HG03442 (cell line): ENCODE data around the gene PFKP.
"Not testable (repeated sequence)": the region's sequence is repeated elsewhere in the genome, so short reads cannot be mapped to it uniquely, and the experiment has no call there.

Experiments used
- ATAC-seq: cut with Tn5 transposase; IDR thresholded peaks from one replicate; pipeline ENCODE4 v1.9.1; 2021; ENCODE audit warnings: mild to moderate bottlenecking, moderate library complexity; ENCODE audit not compliant: unreplicated experiment

PFKP gene

DNA sequence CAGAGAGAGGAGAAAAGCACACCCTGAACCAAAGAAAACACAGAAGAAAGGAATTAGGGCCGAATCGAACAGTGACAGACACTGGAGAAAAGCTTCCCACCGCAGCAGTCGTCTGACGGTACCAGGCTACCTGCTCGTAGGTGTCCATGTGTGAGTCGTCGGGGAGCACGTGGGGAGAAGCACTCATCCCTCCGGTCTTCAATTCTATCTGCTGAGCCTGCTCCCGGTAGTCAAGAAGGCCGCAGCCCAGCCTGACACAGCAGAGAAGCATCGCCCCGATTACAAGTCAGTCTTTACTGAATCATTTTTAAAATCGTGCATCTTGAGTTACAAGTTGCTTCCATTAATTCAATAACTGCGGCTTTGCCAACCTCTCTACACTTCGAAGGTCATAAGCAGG lies 80.7 kb downstream of the PFKP start:
- no peak for ATAC-seq

DNA sequence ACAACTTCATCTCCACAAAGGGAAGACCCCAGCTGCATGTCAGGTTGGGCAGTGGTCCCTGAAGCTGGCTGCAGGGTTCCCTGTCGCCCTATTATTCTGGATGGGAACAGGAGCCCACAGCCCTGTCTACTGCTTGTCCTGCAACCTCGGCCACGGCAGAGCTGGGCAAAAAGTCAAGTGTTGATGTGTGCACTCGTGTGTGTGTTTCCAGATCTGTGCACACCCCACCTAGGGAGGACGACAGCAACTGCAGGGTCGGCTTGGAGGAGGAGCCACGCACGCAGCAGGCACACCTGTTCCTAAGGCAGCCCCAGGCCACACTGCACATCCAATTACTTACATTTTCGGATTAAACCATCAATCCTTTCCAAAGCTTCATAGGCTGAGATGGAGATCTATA lies 81.6 kb downstream of the PFKP start:
- ATAC-seq, result no peak

DNA sequence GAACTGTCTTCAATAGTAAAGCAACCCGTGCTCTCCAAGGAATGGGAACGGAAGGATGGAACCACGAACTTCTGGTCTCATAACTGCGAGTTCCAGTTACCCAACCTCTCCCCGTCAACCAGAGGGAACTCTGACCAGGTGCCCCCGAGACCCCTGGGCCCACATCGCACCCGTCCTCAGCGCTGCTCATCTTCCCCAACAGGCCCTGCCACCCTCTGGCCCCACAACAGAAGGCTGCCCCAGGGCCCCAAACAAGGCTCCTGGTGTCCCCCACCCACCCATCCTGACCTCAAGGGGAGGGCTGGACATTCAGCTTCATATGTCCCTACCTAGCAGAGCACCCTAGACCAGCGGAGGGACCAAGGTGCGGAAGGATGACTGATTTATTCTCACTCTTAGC lies 82.6 kb downstream of the PFKP start:
- ATAC-seq, result no peak

DNA sequence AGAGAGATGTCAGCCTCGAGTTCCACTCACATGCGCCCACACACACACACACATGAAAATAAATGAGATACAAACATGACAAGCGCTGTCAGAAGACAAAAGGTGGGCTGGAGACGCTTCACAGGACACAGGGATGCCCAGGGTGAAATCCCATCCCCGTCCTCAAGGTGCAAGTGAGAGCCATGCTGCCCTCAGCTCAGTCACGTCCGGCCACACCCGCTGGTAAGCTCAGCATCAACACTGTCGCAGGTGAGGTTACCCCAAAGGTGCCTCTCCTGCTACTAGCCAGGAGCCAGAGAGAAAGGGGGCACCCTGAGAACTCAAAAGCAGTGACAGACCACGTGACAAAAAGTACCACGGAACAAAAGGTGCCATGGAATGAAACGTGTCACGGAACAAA lies 83.0 kb downstream of the PFKP start:
- ATAC-seq, result no peak

DNA sequence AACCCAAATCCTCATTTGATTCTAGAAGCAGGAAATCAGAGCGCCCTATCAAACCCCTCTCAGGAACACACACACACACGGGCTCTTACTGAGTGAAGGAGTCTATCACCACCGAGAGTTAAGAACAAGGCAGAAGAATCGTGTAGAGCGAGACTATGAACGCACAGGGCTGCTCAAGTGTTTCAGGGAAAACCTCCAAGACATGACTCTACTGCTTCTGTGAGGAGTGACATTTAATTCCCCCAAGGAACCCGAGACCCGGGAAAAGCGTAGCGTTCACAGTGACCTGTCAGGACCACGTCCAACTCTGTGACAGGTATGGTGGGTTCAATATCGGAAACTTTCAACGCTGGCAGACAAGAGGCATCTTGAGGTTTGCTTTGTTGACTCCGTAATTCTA lies 83.6 kb downstream of the PFKP start:
- no peak for ATAC-seq

DNA sequence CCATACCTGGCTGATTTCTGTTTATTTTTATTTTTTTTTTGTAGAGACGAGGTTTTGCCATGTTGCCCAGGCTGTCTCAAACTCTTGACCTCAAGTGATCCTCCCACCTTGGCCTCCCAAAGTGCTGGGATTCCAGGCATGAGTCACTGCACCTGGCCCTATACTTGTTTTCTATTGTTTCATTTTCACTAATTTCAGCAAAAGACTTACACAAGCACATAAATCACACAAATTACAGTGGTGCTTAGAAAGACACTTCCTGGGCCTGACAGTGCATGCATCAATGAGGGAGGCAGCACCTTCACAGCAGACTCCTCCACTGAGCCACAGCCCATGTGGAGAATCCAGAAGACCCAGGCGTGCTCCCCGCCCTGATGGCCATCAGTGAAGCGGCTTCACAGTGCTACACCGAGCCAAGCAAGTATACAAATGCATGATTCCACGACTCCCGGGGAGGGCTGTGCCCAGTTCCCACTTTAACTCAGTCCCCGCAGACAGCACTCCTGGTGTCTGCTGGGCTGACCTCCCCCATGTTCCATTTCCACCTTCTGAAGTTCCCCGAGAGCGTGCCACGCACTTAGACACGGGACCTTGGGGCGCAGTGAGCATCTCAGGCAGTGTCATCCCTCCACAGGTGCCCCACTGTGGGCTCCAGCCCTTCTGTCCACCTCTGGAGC lies 84.7 kb downstream of the PFKP start:
- ATAC-seq, result no peak

DNA sequence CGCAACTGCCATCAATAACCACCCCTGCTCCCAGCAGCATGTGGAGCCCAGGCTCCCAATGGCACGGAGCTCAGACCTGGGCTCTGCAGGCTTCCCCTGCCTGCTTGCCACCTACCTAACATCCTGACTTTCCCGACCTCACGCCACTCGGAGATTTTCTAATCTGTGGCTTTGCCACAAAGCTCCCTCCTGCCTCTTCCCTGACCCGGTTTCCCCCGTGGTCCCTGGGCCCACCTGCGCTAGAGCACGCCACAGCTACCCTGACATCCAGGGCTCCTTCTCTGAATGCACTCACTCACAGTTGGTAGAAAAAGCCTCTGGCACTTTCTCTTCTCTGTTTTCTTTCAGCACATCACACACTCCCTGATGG lies 85.2 kb downstream of the PFKP start:
- ATAC-seq, result no peak

DNA sequence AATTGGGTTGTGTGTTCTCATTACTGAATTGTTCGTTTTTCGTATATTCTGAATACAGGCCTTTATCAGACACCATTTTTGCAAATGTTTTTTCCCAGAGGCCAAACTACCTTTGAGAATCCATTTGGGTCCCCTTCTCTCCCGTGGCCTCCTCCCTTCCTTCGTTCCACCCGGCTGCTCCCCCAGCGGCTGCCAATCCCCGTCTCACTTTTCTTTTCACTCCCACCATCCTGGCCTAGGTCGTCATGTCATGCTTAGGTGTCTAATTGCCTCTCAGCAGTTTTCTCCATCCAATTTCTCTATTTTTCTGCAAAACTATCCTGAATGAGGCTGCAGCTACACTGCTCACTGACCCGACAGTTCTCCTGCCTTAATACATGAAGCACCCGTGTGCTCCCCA lies 87.3 kb downstream of the PFKP start:
- ATAC-seq, result no peak

DNA sequence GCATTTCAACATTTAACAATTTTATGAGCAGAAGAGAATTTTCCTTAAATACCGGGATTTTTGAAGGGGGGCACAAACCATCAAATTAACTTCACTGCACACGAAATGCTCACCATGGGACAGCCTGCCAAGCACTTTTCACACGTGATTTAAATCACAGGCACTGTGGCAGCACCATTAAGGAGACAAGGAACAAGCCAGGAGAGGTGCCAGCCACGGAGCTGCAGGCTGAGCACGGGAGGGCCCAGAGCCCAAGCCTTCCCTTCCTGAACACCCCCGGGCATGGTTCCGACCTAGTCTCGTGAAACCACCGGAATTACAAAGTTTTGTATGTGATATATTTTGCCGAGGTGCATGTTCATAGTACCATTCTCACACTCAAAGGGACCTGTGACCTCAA lies 91.8 kb downstream of the PFKP start:
- ATAC-seq, result no peak

DNA sequence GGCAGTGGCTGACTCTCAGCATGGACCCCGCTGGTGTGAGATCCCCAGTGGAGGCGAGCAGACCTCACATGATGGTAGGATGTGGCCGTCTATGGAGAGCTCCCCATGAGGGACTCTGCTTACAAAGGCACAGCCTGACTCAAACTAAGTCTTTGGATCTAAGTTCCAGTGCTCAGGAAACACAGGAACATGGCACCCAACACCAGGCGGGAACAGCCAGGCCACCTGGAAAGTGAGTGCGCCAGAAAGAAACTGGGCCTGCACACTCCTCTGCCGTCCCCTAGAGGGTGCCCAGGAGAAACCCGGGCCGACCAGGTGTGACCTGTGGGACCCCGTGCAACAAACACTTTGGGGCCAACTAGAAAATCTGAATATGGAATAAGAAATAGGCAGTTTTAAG lies 95.2 kb downstream of the PFKP start:
- ATAC-seq, result no peak

DNA sequence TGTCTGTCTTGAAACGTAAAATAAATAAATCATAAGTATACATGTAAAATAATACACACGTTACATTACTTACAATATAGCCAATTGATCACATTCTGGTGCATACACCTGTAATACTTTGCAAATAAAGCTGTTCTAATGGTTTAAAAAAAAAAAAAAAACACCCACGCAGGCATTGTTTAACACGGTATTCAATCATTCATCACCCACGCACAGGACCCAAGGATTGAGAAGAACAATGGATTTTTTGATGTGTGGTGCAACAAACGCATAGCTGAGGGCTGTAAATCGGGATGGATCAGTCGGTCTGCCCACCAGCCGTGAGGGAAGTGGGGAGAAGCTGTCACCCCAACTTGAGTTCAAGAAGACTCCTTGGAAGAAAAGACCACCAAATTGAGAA lies 96.5 kb downstream of the PFKP start:
- ATAC-seq, result no peak

DNA sequence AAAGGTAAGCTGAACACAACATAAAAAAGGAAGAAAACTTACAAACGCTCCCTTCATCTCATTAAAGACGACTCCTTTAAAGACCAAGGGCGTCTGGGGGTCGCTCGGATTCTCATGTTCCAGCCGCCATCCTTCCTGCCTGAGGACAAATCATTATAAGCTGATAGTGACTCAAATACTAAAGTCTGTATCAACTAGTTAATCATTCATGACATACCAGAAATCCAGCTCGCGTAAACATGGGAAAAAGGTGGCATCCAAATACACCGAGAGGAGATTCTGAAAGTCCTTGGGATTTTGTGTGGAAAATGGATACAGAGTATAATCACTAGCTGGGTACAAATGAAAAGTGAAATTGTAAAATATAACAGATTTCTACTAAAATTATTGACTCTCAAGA lies 97.8 kb downstream of the PFKP start:
- no peak for ATAC-seq

DNA sequence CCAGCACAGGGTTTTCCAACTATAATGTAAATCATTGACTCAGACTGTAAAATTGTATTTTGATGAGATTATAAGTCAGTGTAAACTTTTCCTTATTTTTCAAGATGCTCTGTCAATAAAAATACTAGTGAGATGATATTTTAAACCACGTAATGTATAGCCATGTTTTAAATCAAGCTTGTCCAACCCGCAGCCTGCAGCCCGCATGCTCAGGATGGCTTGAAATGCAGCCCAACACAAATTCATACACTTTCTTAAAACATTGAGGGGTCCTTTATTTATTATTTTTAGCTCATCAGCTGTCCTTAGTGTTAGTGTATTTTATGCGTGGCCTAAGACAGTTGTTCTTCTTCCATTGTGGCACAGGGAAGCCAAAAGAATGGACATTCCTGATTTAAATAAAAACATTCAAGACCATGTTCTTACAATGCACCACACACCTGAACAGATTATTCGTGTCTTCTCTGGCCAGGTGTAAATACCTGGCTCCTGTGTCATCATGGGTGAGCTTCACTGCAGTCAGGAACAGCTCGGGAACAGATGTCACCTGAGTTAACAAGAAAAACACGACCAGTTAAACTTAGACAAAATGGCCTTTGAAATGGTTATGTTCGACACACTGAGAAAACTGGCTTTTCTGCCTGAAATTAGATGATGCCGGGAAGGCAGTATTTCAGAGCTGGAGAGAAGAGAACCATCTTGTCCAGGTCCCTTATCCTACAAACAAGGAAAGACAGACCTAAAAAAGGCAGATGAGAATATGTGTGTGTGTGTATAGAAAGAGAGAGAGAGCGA lies 99.3 kb downstream of the PFKP start:
- no peak for ATAC-seq

DNA sequence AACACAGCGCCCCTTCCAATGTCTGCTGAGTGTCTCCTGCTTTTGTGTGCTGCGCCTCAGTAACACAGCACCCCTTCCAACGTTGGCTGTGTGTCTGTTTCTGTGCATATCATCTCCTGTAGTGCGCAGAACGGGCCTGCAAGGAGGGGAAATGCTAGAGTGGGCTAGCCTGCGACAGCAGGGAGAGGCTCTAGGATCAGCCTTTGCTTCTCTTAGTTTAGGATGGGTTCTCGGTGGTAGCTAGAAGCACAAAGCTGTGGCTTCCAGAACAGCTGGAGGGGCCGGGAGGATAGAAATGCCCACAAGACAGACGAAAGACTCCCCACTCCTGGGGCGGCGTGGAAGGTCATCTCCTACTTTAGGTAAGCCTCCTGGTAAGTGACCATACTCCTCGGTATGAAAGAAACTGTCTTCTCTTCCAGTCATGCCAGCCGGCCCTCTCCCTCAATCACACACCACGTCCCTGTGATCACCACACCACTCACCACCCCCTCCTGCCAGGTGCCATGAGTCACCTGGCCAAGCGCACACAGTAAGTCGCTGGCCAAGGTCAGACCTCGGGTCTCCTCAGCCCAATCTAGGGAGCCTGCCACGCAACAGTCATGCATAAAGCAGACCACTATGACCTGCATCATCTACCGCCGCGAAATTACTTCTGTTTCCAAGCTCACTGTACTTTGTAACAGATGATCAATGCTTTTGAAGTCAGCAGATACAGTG lies 100.4 kb downstream of the PFKP start:
- ATAC-seq, result no peak

DNA sequence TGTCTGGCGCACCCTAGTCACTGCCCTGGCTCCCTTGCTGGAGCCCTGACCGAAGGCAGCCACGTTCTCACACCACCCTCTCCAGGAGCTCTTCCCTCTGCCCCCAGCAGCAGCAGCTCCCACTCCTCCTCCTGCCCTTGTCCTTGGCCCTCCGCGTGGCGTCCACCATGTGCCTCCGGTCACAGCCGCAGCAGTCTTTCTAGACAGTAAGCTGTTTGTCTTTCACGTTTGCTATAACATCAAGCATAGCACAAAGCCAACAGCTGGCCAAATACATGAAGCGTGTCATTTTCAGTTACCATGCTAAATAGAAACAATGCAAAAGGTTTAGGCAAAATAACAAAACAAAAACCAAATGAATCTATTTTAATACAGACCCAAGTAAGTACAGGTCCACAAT lies 101.9 kb downstream of the PFKP start:
- ATAC-seq, result no peak

DNA sequence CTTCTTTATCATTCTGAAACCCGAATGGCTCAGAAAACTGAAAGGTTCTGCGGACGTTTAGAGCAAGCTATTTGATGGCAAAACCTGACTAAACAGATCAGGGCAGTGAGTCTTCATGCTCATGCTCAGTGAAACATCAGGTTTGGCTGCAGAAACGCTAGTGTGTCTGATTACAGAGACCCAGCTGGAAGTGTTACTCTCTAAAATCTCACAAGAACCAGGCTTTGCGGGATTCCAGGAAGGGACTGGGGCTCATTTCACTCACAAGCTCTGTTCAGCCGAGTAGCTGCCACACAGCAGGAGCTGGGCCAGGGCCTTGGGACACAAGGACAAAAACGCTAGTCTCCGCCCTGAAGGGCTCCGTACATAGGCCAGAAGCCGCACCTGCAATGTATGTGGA lies 102.3 kb downstream of the PFKP start:
- ATAC-seq, result no peak

DNA sequence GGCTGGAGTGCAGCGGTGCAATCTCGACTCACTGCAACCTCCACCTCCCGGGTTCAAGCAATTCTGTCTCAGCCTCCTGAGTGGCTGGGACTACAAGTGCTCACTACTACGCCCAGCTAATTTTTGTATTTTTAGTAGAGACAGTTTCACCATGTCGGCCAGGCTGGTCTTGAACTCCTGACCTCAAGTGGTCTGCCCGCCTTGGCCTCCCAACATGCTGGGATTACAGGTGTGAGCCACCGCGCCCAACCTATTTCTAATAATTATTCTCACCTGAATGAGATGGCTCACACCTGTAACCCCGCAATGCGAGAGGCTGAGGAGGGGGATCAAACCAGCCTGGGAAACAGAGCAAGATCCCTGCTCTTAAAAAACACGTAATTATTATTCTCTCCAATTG lies 104.1 kb downstream of the PFKP start:
- ATAC-seq, result not testable (repeated sequence)

DNA sequence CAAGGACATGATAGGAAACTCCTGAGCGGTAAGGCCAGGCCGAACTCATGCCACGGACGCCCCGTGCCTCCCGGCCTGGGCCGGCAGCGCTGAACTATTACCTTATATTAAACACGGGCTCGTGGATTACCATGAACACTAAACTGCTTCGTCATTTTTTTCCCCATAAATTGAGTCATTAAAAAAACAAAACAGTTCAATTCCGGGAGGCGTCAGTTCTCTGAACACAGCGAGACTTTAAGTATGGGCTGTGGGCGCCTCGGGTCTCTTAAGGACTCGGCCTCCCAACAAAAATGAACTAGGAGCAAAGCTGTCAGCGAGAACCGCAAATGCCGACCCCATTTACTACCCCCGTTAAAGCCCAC lies 104.7 kb downstream of the PFKP start:
- ATAC-seq, result no peak

DNA sequence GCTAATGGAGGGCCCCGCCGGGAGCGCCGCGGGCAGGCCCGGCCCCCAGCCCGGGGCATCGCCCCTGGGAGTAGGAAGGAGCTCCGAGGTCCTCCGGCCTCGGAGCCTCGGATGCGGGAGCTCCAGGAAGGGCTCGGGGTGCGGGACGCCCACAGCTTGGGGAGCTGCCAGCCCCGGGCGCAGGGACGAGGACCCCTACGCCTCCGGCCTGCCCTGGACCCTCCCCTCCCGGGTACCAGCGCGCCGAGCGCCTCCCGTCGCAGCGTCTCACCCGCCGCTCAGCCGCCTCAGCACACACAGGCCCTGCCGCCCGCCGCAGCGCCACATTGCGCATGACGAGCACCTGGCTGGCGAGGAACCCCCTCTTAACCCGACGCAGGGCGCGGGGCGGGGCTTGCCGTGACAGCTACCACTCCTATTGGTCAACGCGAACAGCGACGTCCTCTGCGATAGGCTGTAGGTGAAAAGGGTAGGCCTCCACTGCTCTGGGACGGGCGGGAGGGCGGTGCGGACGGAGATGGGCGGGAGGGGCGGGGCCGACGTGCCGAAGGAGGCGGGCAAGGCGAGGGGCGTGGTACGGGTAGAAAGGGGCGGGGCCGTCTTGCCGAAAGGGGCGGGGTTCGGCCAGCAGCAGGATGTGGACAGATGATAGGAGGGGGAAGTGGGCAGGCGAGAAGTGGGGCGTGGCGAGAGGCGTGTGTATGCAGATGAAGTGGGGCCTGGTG lies 105.3 kb downstream of the PFKP start, which contains the start of gene PITRM1:
Gene PITRM1, minus strand, starts transcription at position 337 of the 725 bp plus-strand sequence. Its CDS starts 10 bp downstream, at position 327.
- peak; percentile 96 for ATAC-seq

DNA sequence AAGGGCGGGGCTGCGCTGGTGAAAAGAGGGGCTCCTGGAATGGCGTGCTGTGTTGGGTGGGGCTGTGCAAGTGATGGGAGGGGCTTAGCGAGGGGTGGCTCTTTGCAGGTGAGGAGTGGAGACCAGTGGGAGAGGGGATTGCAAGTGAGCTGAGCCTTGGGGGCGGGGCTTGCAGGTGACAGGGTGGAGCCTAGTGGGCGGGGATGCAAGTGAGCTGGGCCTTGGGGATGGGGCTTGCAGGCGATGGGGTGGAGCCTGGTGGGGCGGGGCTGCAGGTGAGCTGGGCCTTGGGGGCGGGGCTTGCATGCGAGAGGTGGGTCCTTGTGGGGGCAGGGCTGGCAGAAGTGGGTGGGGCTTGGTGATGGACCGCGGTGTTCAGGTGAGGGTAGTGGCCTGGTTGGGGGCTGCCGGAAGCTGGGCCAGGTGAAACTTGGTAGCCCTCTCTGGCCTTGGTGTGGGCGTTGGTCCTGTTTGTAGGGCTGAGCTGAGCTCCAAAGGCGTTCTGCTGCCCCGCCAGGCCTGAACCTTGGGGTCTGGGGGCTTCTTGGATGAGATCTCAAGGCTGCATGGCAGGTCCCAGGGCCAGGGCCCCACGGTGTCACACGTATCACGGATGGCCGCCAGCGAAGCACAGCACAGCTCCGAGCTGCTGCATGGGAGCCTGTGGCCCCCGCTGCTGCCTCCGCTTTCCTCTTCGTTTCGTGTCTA lies 106.0 kb downstream of the PFKP start:
- peak; percentile 12 for ATAC-seq

DNA sequence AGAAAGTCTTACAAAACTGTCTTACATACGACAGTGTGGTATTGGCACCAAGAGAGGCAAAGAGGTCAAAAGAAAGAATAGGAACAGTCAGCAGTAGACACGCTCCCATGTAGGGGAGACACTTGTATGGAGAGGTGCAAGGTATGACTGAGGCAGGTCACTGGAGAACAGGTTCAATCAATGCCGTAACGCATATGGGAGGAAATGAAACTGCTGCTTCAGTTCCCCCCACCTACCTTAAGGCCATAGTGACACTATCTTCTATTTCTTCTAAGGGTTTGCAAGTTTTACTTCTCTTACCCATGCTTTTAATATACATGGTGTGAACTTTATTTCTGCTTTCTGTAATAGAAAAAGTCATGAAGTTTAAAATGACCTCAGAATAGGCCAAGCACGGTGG lies 110.7 kb downstream of the PFKP start:
- no peak for ATAC-seq
